Measurements from ENCODE around the gene PRR13.

Gene PRR13

DNA sequence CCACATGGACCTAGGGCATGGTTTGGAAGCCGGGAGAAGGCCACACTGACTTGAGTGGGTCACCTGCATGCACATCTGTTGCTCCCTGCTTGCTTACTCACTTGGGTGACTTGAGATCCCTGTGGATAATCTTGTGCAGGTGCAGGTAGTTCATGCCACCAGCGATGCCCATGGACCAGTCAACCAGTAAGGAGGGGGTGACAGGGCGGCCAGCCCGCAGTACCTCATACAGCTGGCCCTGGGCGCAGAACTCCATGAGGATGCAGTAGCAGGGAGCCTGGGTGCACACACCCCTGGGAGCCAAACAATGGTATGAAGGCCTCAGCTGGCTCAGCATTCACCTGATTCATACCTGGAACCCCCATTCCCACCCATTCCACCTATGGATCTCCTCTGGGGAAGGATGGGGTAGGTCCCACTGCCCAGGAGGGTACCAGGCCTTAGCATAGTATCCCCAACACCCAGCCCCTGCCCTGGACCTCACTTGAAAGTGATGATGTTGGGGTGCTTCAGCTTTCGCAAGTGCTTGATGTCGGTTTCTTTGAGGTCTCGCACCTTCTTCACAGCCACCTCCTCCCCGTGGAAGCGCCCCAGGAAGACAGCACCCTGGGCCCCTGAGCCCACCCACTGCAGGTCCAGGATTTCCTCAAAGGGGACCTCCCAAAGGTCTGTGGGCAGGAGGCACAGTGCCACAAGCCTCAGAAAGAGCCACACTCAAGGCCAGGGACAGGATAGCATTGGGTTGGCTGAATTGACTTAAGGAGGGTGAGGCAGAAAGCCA, 44.6 kb downstream of the PRR13 start:
- Histone ChIP-seq H2AFZ (ENCODE audit: insufficient read depth, low read length, poor library complexity) (no peak overlapping the region), H4K8ac (ENCODE audit: low read depth, low read length) (no peak overlapping the region), H2BK12ac (ENCODE audit: low read length) (no peak overlapping the region), H3K79me2 (ENCODE audit: control insufficient read depth, insufficient read depth, low read length, poor library complexity) (no peaks in the 10 kb centered on the region), H3K14ac (ENCODE audit: low read length) (no peak overlapping the region), H2BK120ac (ENCODE audit: insufficient read depth, low read length, poor library complexity) (no peak overlapping the region), H3K4me1 (ENCODE audit: control insufficient read depth in 1 of 2, insufficient read depth in 2 of 2, low read length in 2 of 2) (peaks cover 0 to 6% of the 10 kb centered on the region in 2 experiments), H3K4ac (ENCODE audit: low read depth, low read length) (no peak overlapping the region), H3K4me2 (ENCODE audit: low read length) (no peak overlapping the region), H2AK5ac (ENCODE audit: low read length) (no peak overlapping the region), H3K9me3 (ENCODE audit: insufficient read depth, low read depth, low read length) (no peaks in the 10 kb centered on the region), H3K27me3 (ENCODE audit: insufficient read depth, low read length) (no peaks in the 10 kb centered on the region), H4K91ac (ENCODE audit: low read depth, low read length) (no peak overlapping the region), H4K12ac (ENCODE audit: low read depth, low read length) (no peak overlapping the region), H3K18ac (ENCODE audit: low read length) (no peak overlapping the region), H3K9ac (ENCODE audit: low read length) (peak overlapping the region; percentile 23), H3K27ac (ENCODE audit: low read depth, low read length) (no peak overlapping the region), H3K23ac (ENCODE audit: low read length) (no peak overlapping the region), H3K36me3 (ENCODE audit: control insufficient read depth in 1 of 2, insufficient read depth in 2 of 2, low read length in 2 of 2) (peaks cover 38 to 44% of the 10 kb centered on the region in 2 experiments), H3K4me3 (ENCODE audit: low read depth, low read length) (no peak overlapping the region), H2BK5ac (ENCODE audit: low read depth, low read length, poor library complexity) (no peak overlapping the region), H3K79me1 (ENCODE audit: low read length) (no peaks in the 10 kb centered on the region)
- no CpG with 5 or more reads among the region's 10 CpGs for WGBS (ENCODE audit: extremely low coverage, insufficient coverage, insufficient read length)
- no peak for DNase-seq

DNA sequence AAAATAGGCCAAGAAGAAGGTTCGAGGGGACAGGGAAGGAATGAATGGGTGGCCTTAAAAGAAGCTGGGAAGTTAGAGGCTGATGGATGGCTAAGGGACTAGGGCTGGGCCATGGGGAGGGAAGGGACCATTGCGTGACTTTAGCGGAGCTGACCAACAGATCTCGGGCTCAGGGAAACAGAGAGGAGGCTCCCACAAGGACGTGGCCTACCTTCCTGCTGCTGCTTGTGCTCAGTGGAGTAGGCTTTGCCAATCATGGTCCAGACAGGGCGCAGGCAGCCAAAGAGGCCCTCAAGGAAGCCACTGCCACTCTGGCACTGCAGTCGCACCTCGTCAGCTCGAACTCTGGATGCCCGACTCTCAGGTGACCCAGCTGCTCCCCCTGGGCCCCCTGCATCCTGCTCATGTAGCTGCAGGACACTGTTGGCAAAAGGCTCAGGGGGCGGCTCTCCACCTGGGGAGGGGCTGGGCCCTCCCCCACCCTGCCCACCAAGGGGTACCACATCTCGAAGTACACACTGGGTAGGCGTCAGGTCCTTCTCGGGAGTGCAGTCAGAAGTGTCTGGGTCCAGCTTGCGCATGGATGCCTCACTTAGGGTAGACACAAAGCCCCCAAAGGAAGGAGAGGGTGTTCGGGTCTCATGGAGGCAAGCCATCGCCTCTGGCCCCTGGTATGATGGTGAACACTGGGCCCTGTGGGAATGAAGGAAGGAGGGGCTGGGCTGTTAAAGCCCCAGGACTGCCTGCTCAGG, 45.4 kb downstream of the PRR13 start:
- Histone ChIP-seq H3K4ac (ENCODE audit: low read depth, low read length) (no peak overlapping the region), H3K27ac (ENCODE audit: low read depth, low read length) (no peak overlapping the region), H3K79me2 (ENCODE audit: control insufficient read depth, insufficient read depth, low read length, poor library complexity) (no peaks in the 10 kb centered on the region), H3K9me3 (ENCODE audit: insufficient read depth, low read depth, low read length) (no peaks in the 10 kb centered on the region), H3K79me1 (ENCODE audit: low read length) (no peaks in the 10 kb centered on the region), H2AFZ (ENCODE audit: insufficient read depth, low read length, poor library complexity) (no peak overlapping the region), H4K12ac (ENCODE audit: low read depth, low read length) (no peak overlapping the region), H4K91ac (ENCODE audit: low read depth, low read length) (no peak overlapping the region), H4K8ac (ENCODE audit: low read depth, low read length) (no peak overlapping the region), H3K4me1 (ENCODE audit: control insufficient read depth in 1 of 2, insufficient read depth in 2 of 2, low read length in 2 of 2) (peaks cover 0 to 6% of the 10 kb centered on the region in 2 experiments), H2BK5ac (ENCODE audit: low read depth, low read length, poor library complexity) (no peak overlapping the region), H3K18ac (ENCODE audit: low read length) (no peak overlapping the region), H3K23ac (ENCODE audit: low read length) (no peak overlapping the region), H3K27me3 (ENCODE audit: insufficient read depth, low read length) (no peaks in the 10 kb centered on the region), H2BK120ac (ENCODE audit: insufficient read depth, low read length, poor library complexity) (no peak overlapping the region), H3K14ac (ENCODE audit: low read length) (no peak overlapping the region), H3K4me3 (ENCODE audit: low read depth, low read length) (no peak overlapping the region), H2AK5ac (ENCODE audit: low read length) (no peak overlapping the region), H2BK12ac (ENCODE audit: low read length) (no peak overlapping the region), H3K4me2 (ENCODE audit: low read length) (no peak overlapping the region), H3K36me3 (ENCODE audit: control insufficient read depth in 1 of 2, insufficient read depth in 2 of 2, low read length in 2 of 2) (peaks cover 31 to 38% of the 10 kb centered on the region in 2 experiments), H3K9ac (ENCODE audit: low read length) (no peak overlapping the region)
- WGBS (ENCODE audit: extremely low coverage, insufficient coverage, insufficient read length): no CpG with 5 or more reads among the region's 17 CpGs
- no peak for DNase-seq

DNA sequence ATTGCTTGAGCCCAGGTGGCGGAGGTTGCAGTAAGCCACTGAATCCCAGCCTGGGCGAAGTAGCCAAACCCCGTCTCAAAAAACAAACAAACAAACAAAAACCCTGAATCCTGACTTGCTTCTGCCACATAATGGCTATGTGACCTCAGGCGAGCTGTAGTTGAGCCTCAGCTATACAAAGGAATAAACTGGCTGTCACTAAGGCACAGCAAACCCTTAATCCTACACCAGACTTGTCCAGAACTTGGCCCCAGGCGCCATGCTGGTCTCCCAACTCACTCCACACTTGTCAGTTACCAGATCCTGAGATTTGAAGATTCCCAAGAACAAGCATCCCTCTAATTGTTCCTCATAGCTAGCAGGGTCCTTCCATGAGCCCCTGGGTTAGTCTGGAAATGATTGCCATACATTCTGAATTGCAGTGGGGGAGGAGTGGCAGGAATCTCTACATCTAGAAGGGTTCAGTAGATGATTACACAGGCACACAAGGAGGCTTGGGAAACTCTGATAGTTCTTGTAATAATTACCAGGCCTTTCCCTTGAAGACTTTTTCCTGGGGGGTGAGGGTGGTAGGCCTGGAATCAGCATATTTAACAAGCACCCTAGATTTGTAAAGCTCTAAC, 47.8 kb downstream of the PRR13 start:
- Histone ChIP-seq H3K23ac (ENCODE audit: low read length) (no peak overlapping the region), H3K4me3 (ENCODE audit: low read depth, low read length) (no peak overlapping the region), H2AK5ac (ENCODE audit: low read length) (no peak overlapping the region), H3K4me1 (ENCODE audit: control insufficient read depth in 1 of 2, insufficient read depth in 2 of 2, low read length in 2 of 2) (peaks cover 14 to 22% of the 10 kb centered on the region in 2 experiments), H3K9ac (ENCODE audit: low read length) (no peak overlapping the region), H3K79me1 (ENCODE audit: low read length) (peaks cover 13% of the 10 kb centered on the region), H3K27me3 (ENCODE audit: insufficient read depth, low read length) (no peaks in the 10 kb centered on the region), H3K36me3 (ENCODE audit: control insufficient read depth in 1 of 2, insufficient read depth in 2 of 2, low read length in 2 of 2) (peaks cover 18 to 19% of the 10 kb centered on the region in 2 experiments), H2BK120ac (ENCODE audit: insufficient read depth, low read length, poor library complexity) (no peak overlapping the region), H2AFZ (ENCODE audit: insufficient read depth, low read length, poor library complexity) (no peak overlapping the region), H3K14ac (ENCODE audit: low read length) (no peak overlapping the region), H3K18ac (ENCODE audit: low read length) (no peak overlapping the region), H3K79me2 (ENCODE audit: control insufficient read depth, insufficient read depth, low read length, poor library complexity) (no peaks in the 10 kb centered on the region), H4K91ac (ENCODE audit: low read depth, low read length) (no peak overlapping the region), H2BK12ac (ENCODE audit: low read length) (no peak overlapping the region), H3K9me3 (ENCODE audit: insufficient read depth, low read depth, low read length) (no peaks in the 10 kb centered on the region), H4K8ac (ENCODE audit: low read depth, low read length) (no peak overlapping the region), H3K4me2 (ENCODE audit: low read length) (no peak overlapping the region), H2BK5ac (ENCODE audit: low read depth, low read length, poor library complexity) (no peak overlapping the region), H3K27ac (ENCODE audit: low read depth, low read length) (no peak overlapping the region), H4K12ac (ENCODE audit: low read depth, low read length) (no peak overlapping the region), H3K4ac (ENCODE audit: low read depth, low read length) (no peak overlapping the region)
- no CpG with 5 or more reads among the region's 5 CpGs for WGBS (ENCODE audit: extremely low coverage, insufficient coverage, insufficient read length)
- DNase-seq: peak in 1 of 2 donors; percentile 27

DNA sequence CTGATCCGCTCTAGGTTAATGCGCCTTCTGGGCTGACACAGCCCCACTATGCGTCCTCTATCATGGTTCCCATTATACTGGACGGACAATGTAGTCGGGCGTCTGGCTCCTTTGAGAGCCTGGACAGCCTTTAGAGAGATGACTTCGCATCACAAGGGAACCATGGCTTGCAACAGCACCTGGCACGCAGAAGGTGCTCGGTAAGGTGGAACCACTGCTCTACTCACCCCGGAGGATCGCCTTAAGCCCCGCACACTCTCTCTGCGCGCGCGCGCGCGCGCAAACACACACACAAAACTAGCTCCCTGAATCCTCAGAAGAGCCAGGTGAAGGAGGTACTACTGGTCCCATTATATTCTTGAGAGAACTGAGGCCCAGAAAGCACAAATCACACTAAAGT, 50.7 kb downstream of the PRR13 start:
- no peak overlapping the region for H3K23ac ChIP-seq (ENCODE audit: low read length)
- peak overlapping the region; percentile 33 for H3K4ac ChIP-seq (ENCODE audit: low read depth, low read length)
- H2AFZ ChIP-seq (ENCODE audit: insufficient read depth, low read length, poor library complexity): peak overlapping the region; percentile 63
- peaks cover 0 to 2% of the 10 kb centered on the region in 2 experiments for H3K36me3 ChIP-seq (ENCODE audit: control insufficient read depth in 1 of 2, insufficient read depth in 2 of 2, low read length in 2 of 2)
- no peaks in the 10 kb centered on the region for H3K27me3 ChIP-seq (ENCODE audit: insufficient read depth, low read length)
- peak overlapping the region; percentile 15 for H3K27ac ChIP-seq (ENCODE audit: low read depth, low read length)
- no peaks in the 10 kb centered on the region for H3K9me3 ChIP-seq (ENCODE audit: insufficient read depth, low read depth, low read length)
- peaks cover 13% of the 10 kb centered on the region for H3K79me1 ChIP-seq (ENCODE audit: low read length)
- no peak overlapping the region for H3K18ac ChIP-seq (ENCODE audit: low read length)
- no peak overlapping the region for H2AK5ac ChIP-seq (ENCODE audit: low read length)
- peak overlapping the region; percentile 72 for H2BK12ac ChIP-seq (ENCODE audit: low read length)
- H2BK5ac ChIP-seq (ENCODE audit: low read depth, low read length, poor library complexity): no peak overlapping the region
- peak overlapping the region; percentile 52 for H2BK120ac ChIP-seq (ENCODE audit: insufficient read depth, low read length, poor library complexity)
- no peak overlapping the region for H3K4me3 ChIP-seq (ENCODE audit: low read depth, low read length)
- H3K4me1 ChIP-seq (ENCODE audit: control insufficient read depth in 1 of 2, insufficient read depth in 2 of 2, low read length in 2 of 2): peaks cover 14 to 25% of the 10 kb centered on the region in 2 experiments
- H3K14ac ChIP-seq (ENCODE audit: low read length): peak overlapping the region; percentile 45
- peak overlapping the region; percentile 55 for H3K4me2 ChIP-seq (ENCODE audit: low read length)
- DNase-seq: peak in 1 of 2 donors; percentile 45
- H4K91ac ChIP-seq (ENCODE audit: low read depth, low read length): peak overlapping the region; percentile 64
- peak overlapping the region; percentile 63 for H4K8ac ChIP-seq (ENCODE audit: low read depth, low read length)
- H3K79me2 ChIP-seq (ENCODE audit: control insufficient read depth, insufficient read depth, low read length, poor library complexity): no peaks in the 10 kb centered on the region
- WGBS (ENCODE audit: extremely low coverage, insufficient coverage, insufficient read length): no CpG with 5 or more reads among the region's 20 CpGs
- H4K12ac ChIP-seq (ENCODE audit: low read depth, low read length): peak overlapping the region; percentile 35
- H3K9ac ChIP-seq (ENCODE audit: low read length): no peak overlapping the region
